A549 (cell line): ENCODE measurements around the gene CLEC16A. TPM values are rescaled to one million over a fixed set of nuclear protein-coding genes. Genes with fewer than 3 reads are reported as not detected.

Experiments used
- ATAC-seq, 2 experiments: fragments of 200-7000 bp in 1 of 2; fragments of >200 bp in 1 of 2; cut with Nextera tagmentation in 1 of 2; cut with Tn5 transposase in 1 of 2; 3 replicates each; pipeline versions ENCODE4 v1.8.0 to v1.9.1; 2018 to 2020; ENCODE audit warnings: mild to moderate bottlenecking in 1 of 2, moderate library complexity in 1 of 2
- CTCF ChIA-PET: fragments of 300-600 bp; sonication (Branson Sonifier 250); formaldehyde crosslinking; extraction: SDS; loops from one replicate; lab custom pipeline; 2021; ENCODE audit warnings: antibody characterized with exemption, inconsistent platforms; lab: Yijun Ruan, JAX
- POLR2A ChIA-PET: fragments of 350-600 bp; formaldehyde crosslinking; extraction: SDS; loops from one replicate; lab custom pipeline; 2021; ENCODE audit warnings: antibody characterized with exemption, inconsistent platforms; lab: Yijun Ruan, JAX
- DNase-seq, 2 experiments: peaks; one replicate each; pipeline versions ENCODE4 v3.0.0 to v3.0.0-alpha.2; 2011 to 2016; ENCODE audit warnings: low read depth in 1 of 2, low spot score in 1 of 2
- FAIRE-seq: peaks from 2 replicates; lab custom pipeline; 2011; peaks lifted over from hg19 to GRCh38; lab: Jason Lieb, UNC
- H3K27ac ChIP-seq, 2 experiments: fragments of >200 bp; sonication (Bioruptor Twin); formaldehyde crosslinking; 3 replicates each; pipeline ENCODE4 v1.5.1; 2016 to 2017
- H3K4me1 ChIP-seq: fragments of >200 bp; sonication (Bioruptor Twin); formaldehyde crosslinking; 3 replicates; pipeline ENCODE4 v1.6.1; 2016
- H3K4me2 ChIP-seq: fragments of >200 bp; sonication (Bioruptor Twin); formaldehyde crosslinking; 3 replicates; pipeline ENCODE4 v1.6.1; 2016
- H3K4me3 ChIP-seq: fragments of >200 bp; sonication (Bioruptor Twin); formaldehyde crosslinking; 3 replicates; pipeline ENCODE4 v1.5.1; 2016
- H3K9me3 ChIP-seq: fragments of >200 bp; sonication (Bioruptor Twin); formaldehyde crosslinking; 3 replicates; pipeline ENCODE4 v1.6.1; 2016
- BHLHE40 ChIP-seq: IDR thresholded peaks from 2 replicates; pipeline ENCODE4 v1.6.1; 2012; ENCODE audit warnings: low read depth, low read length, inconsistent platforms
- CHD2 ChIP-seq: fragments of 150-350 bp; IDR thresholded peaks from 2 replicates; pipeline ENCODE4 v1.6.1; 2014; ENCODE audit warnings: low read length; ENCODE audit not compliant: partially characterized antibody
- EHF ChIP-seq: fragments of 250-450 bp; sonication (Bioruptor Pico); IDR thresholded peaks from 2 replicates; pipeline ENCODE4 v1.5.0; 2020; ENCODE audit warnings: mild to moderate bottlenecking
- EHMT2 ChIP-seq: fragments of 200-600 bp; sonication (generic); IDR thresholded peaks from 2 replicates; pipeline ENCODE4 v1.6.1; 2016; ENCODE audit warnings: antibody characterized with exemption, low read depth, mild to moderate bottlenecking, moderate library complexity
- ESRRA ChIP-seq: fragments of 150-350 bp; IDR thresholded peaks from 2 replicates; pipeline ENCODE4 v1.6.1; 2014; ENCODE audit warnings: mild to moderate bottlenecking, low read length, borderline replicate concordance
- FOSB ChIP-seq: fragments of 250-450 bp; sonication (Bioruptor Pico); IDR thresholded peaks from 2 replicates; pipeline ENCODE4 v1.5.0; 2020; ENCODE audit warnings: mild to moderate bottlenecking, moderate library complexity
- GATA3 ChIP-seq: IDR thresholded peaks from 2 replicates; pipeline ENCODE4 v1.6.1; 2012; ENCODE audit warnings: borderline replicate concordance
- HEYL ChIP-seq: fragments of 250-450 bp; sonication (Bioruptor Pico); IDR thresholded peaks from 2 replicates; pipeline ENCODE4 v1.8.0; 2021; ENCODE audit warnings: mild to moderate bottlenecking, moderate library complexity
- JUN ChIP-seq, 2 experiments: fragments of >200 bp; sonication (Bioruptor Twin); formaldehyde crosslinking; IDR thresholded peaks; 2 replicates in 1 of 2; 3 replicates in 1 of 2; pipeline ENCODE4 v1.6.1; 2016 to 2017
- KDM1A ChIP-seq: fragments of 200-600 bp; sonication (generic); IDR thresholded peaks from 2 replicates; pipeline ENCODE4 v1.6.1; 2016; ENCODE audit warnings: low read depth, mild to moderate bottlenecking
- KDM5A ChIP-seq: fragments of 200-600 bp; sonication (generic); IDR thresholded peaks from 2 replicates; pipeline ENCODE4 v1.6.1; 2016; ENCODE audit warnings: antibody characterized with exemption, mild to moderate bottlenecking
- MAZ ChIP-seq: fragments of 150-350 bp; IDR thresholded peaks from 2 replicates; pipeline ENCODE4 v1.6.1; 2014; ENCODE audit warnings: antibody characterized with exemption, low read depth, low read length, borderline replicate concordance
- NR3C1 ChIP-seq: fragments of >200 bp; sonication (Bioruptor Twin); formaldehyde crosslinking; IDR thresholded peaks from 3 replicates; pipeline ENCODE4 v1.6.1; 2017
- POLR2A ChIP-seq: IDR thresholded peaks from 2 replicates; pipeline ENCODE4 v1.6.1; 2012; ENCODE audit warnings: mild to moderate bottlenecking, low read length
- RAD21 ChIP-seq, 2 experiments: fragments of >200 bp in 1 of 2; sonication (Bioruptor Twin) in 1 of 2; formaldehyde crosslinking in 1 of 2; IDR thresholded peaks in 1 of 2; conservative IDR thresholded peaks in 1 of 2; 2 replicates in 1 of 2; 3 replicates in 1 of 2; pipeline ENCODE4 v1.6.1; 2012 to 2018; ENCODE audit warnings: inconsistent platforms in 1 of 2
- RARB ChIP-seq: fragments of 250-450 bp; sonication (Bioruptor Pico); IDR thresholded peaks from 2 replicates; pipeline ENCODE4 v1.8.0; 2021; ENCODE audit warnings: mild to moderate bottlenecking, moderate library complexity
- RCOR1 ChIP-seq: fragments of 150-350 bp; IDR thresholded peaks from 2 replicates; pipeline ENCODE4 v1.6.1; 2014; ENCODE audit warnings: antibody characterized with exemption, low read length, low read depth
- RFX5 ChIP-seq: fragments of 450-650 bp; IDR thresholded peaks from 2 replicates; pipeline ENCODE4 v1.7.1; 2014; ENCODE audit warnings: antibody characterized with exemption, mild to moderate bottlenecking, moderate library complexity
- RNF2 ChIP-seq: fragments of 200-600 bp; sonication (generic); IDR thresholded peaks from 2 replicates; pipeline ENCODE4 v1.6.1; 2016; ENCODE audit warnings: low read depth, mild to moderate bottlenecking, antibody characterized with exemption, moderate library complexity, borderline replicate concordance
- SMC3 ChIP-seq: fragments of >200 bp; sonication (Bioruptor Twin); formaldehyde crosslinking; IDR thresholded peaks from 3 replicates; pipeline ENCODE4 v1.6.1; 2018; ENCODE audit warnings: inconsistent platforms
- TFCP2L1 ChIP-seq: fragments of 250-450 bp; sonication (Bioruptor Pico); IDR thresholded peaks from 2 replicates; pipeline ENCODE4 v1.5.0; 2021; ENCODE audit warnings: mild to moderate bottlenecking
- ZC3H11A ChIP-seq: fragments of 450-650 bp; IDR thresholded peaks from 2 replicates; pipeline ENCODE4 v1.6.1; 2014; ENCODE audit warnings: antibody characterized with exemption, mild to moderate bottlenecking
- ZNF302 ChIP-seq: fragments of 250-450 bp; sonication (Bioruptor Pico); IDR thresholded peaks from 2 replicates; pipeline ENCODE4 v1.9.0; 2021; ENCODE audit warnings: inconsistent platforms, mild to moderate bottlenecking, moderate library complexity
- WGBS: methylation state at CpG from one replicate; pipeline ENCODE4 v1.1.6; 2017; ENCODE audit errors: missing lambda C conversion rate; 5-methylcytosine and 5-hydroxymethylcytosine counted together
- polyA plus RNA-seq, 4 experiments: library from polyadenylated mRNA; depleted of rRNA in 3 of 4; stranded (reverse); fragments of >200 nt; fragmentation: RNase III in 1 of 4; extraction: RNeasy Plus Mini Kit Qiagen cat#74134 plus additional on column Dnase treatment in 1 of 4; gene quantifications; 2 replicates in 3 of 4; 3 replicates in 1 of 4; pipeline ENCODE4 v1.2.3, GENCODE V29; 2011 to 2017
- TF ChIP-seq, protein P1 (sequence below): IDR thresholded peaks from 2 replicates; pipeline ENCODE4 v1.6.1; 2012

CLEC16A gene
- polyA plus RNA-seq, 2 of the 4 experiments (the other 2 are of a cell fraction) = 8.3 to 10.4 TPM

DNA sequence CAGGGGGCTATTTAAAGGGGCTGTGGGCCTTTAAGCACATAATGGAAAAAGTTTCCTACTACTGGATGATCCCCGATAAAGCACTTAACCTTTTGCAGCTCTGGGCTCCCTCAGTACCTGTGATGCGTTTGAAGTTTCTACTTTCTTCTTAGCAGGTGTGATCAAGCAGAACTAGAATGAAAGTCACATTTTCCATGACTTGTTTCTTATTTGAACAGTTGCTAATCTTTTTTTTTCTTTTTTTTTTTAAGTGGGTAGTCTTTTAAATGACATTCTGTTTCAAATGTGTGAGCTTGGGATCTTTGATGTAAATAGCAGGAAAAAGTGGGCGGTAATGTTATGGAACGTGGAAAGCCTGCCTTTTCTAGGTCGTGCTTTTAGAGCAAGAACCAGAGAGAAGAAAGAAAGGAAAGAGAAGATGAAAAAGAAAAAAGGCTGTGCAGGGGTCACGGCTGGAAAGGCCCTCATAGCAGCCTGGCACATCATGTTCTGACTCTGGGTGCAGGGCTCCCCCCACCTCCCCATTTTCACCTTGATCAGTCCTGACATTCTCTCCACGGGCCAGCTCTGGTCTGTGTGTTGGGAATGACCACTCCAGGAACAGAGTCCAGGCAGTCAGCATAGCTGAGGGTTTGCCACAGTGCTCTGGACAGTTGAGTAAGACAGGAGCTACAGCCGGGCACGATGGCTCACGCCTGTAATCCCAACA is 150.6 kb downstream of the CLEC16A start:
- no peak for ATAC-seq
- POLR2A ChIA-PET = interaction anchor here (0.8 kb wide), 1 partner anchor 161 kb away, joined by 4 read pairs; the partner anchor contains the start of gene SOCS1
- no peak overlapping the region for H3K4me2 ChIP-seq
- no peaks in the 10 kb centered on the region for H3K4me1 ChIP-seq
- FAIRE-seq = no peak
- no peak for TF ChIP-seq GATA3
- TF ChIP-seq ESRRA = no peak
- no peak for TF ChIP-seq RARB (CRISPR knock-in tag)
- no peak for TF ChIP-seq EHMT2
- no peak for TF ChIP-seq BHLHE40
- TF ChIP-seq NR3C1 = no peak
- TF ChIP-seq CHD2 = no peak
- TF ChIP-seq, all 56 proteins: peak for 0
- CTCF ChIA-PET = interaction anchor here (1.0 kb wide), 2 partner anchors 12 to 161 kb away, joined by 3 to 7 read pairs; partner anchors contain the start of gene SOCS1
- Histone ChIP-seq H3K27ac (no peak overlapping the region), H3K9me3 (no peaks in the 10 kb centered on the region), H3K4me3 (no peak overlapping the region)
- DNase-seq = no peak
- 92% methylated on average over 10 of the region's 10 CpGs for WGBS

DNA sequence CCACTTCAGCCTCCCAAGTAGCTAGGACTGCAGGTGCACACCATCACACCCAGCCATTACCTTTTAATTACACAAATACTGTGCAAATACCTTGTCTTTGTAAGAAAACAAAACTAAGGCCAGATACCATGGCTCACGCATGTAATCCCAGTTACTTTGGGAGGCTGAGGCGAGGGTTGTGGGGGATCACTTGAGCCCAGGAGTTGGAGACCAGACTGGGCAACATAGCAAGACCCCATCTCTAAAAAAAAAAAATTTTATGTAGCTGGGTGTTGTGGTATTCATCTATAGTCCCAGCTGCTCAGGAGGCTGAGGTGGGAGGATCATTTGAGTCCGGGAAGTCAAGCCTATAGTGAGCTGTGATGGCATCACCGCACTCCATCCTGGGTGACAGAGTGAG is 151.6 kb downstream of the CLEC16A start:
- H3K9me3 ChIP-seq = no peaks in the 10 kb centered on the region
- no peak overlapping the region for H3K4me3 ChIP-seq
- no peak overlapping the region for H3K27ac ChIP-seq
- no peak for FAIRE-seq
- POLR2A ChIA-PET = no interaction called here
- H3K4me2 ChIP-seq = no peak overlapping the region
- no peak for DNase-seq
- no peaks in the 10 kb centered on the region for H3K4me1 ChIP-seq
- CTCF ChIA-PET = interaction anchor here (1.0 kb wide), 1 partner anchor 160 kb away, joined by 7 read pairs; the partner anchor contains the start of gene SOCS1
- ATAC-seq = no peak
- TF ChIP-seq RCOR1 = no peak
- no peak for TF ChIP-seq KDM1A
- 96% methylated on average over 4 of the region's 4 CpGs for whole genome bisulfite sequencing

DNA sequence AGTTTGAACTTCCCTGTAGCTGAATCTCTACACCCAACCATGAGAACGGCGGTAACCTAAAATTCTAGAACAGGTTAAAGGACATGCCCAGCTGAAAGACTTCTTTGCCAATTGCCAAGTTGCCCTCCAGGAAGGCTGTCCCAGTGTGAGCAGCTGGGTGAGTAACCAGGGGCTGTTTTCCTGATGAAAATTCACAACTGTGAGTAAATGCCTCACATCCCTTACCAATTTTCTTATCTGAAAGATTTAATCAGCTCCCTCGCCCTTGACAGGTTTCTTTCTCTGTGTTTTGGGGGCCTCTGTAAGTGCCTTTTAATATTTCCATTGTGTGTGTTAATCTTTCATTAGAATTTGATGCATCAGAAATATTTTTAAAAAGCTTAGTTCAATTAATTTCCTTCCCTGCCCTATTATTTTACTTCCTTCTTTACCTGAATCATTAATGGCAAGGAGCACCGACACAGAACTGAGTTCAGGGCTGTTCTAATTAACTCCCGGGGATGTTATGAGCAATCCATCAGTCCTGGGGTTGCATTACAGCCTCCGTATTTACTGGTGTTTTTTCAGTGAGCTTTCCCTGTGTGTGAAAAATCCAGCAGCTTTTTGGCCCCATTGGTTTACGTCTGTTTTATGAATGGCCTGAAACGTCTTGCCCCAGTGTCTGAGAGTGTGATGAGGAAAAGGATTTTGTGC is 152.9 kb downstream of the CLEC16A start:
- 77% methylated on average over 8 of the region's 8 CpGs for WGBS
- ChIA-PET POLR2A (no interaction called here), CTCF (interaction anchor here (0.8 kb wide), 1 partner anchor 9 kb away, joined by 3 read pairs; no protein-coding TSS in a partner anchor)
- Histone ChIP-seq H3K4me3 (no peak overlapping the region), H3K9me3 (no peaks in the 10 kb centered on the region), H3K4me2 (no peak overlapping the region), H3K4me1 (no peaks in the 10 kb centered on the region), H3K27ac (no peak overlapping the region)
- DNase-seq (no peak), FAIRE-seq (no peak), ATAC-seq (no peak)
- TF ChIP-seq ZC3H11A (no peak), EHF (CRISPR knock-in tag) (no peak)

DNA sequence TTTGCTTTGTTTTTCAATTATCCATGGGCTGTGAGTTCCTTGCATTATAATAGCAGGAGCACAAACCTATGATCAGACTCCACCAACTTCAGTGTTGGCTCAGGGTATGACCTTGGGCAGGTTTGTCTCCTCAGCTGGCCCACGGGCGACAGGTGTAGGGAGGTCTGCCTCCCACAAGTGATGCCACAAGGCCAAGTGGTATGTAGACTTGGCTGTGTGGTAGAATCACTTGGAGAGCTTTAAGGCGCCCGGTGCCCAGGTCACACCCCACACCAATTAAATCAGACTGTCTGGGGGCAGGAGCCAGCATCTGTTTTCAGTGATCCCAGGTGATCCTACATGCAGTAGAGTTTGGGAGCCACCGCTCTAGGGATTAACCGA is 153.4 kb downstream of the CLEC16A start:
- FAIRE-seq (no peak), DNase-seq (no peak), ATAC-seq (no peak)
- Histone ChIP-seq H3K9me3 (no peaks in the 10 kb centered on the region), H3K27ac (no peak overlapping the region), H3K4me3 (no peak overlapping the region), H3K4me2 (no peak overlapping the region), H3K4me1 (no peaks in the 10 kb centered on the region)
- no peak for TF ChIP-seq RNF2
- no peak for TF ChIP-seq ZNF302
- no peak for TF ChIP-seq JUN (IDR thresholded peaks at IDR 0.05)
- TF ChIP-seq HEYL = no peak
- no peak for TF ChIP-seq KDM1A
- TF ChIP-seq, protein P1, sequence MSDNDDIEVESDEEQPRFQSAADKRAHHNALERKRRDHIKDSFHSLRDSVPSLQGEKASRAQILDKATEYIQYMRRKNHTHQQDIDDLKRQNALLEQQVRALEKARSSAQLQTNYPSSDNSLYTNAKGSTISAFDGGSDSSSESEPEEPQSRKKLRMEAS = no peak
- no peak for TF ChIP-seq TFCP2L1 (CRISPR knock-in tag)
- no peak for TF ChIP-seq POLR2A
- no peak for TF ChIP-seq SMC3
- TF ChIP-seq FOSB (CRISPR knock-in tag) = no peak
- no peak for TF ChIP-seq KDM5A
- no peak for TF ChIP-seq MAZ
- TF ChIP-seq RAD21 (conservative IDR thresholded peaks at IDR 0.05 in 1 of 2, IDR thresholded peaks at IDR 0.05 in 1 of 2) = no peak
- no peak for TF ChIP-seq NR3C1
- no peak for TF ChIP-seq RFX5
- CTCF ChIA-PET = no interaction called here
- 91% methylated on average over 6 of the region's 6 CpGs for WGBS
- POLR2A ChIA-PET = no interaction called here
